ENCODE results near the gene SHROOM4.

The SHROOM4 gene

DNA sequence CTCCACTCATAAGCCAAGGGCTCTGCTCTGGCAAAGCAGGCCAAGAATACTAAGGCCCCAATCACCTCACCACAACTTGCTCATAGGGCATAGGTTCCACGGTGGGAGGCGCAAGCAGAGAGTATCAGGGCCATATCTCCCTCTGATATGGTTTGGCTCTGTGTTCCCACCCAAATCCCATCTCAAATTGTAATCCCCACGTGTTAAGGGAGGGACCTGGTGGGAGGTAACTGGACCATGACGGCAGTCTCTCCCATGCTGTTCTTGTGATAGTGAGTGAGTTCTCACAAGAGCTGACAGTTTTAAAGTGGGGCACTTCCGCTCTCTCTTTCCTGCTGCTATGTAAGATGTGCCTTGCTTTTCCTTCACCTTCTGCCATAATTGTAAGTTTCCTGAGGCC lies 88.7 kb downstream of the SHROOM4 start:
- Histone ChIP-seq H3K27ac (ENCODE audit: low read depth, low read length) (no peak overlapping the region), H3K9me3 (ENCODE audit: low read length) (no peaks in the 10 kb centered on the region), H3K27me3 (ENCODE audit: control insufficient read depth in 1 of 2, insufficient read depth in 2 of 2, low read length in 2 of 2) (peaks cover 0 to 3% of the 10 kb centered on the region in 2 donors), H3K4me1 (ENCODE audit: insufficient read depth, low read length) (no peaks in the 10 kb centered on the region), H3K9ac (ENCODE audit: low read length) (no peak overlapping the region), H3K4me3 (ENCODE audit: low read depth in 1 of 2, low read length in 2 of 2) (no peak overlapping the region), H3K36me3 (ENCODE audit: insufficient read depth, low read length) (no peaks in the 10 kb centered on the region)

DNA sequence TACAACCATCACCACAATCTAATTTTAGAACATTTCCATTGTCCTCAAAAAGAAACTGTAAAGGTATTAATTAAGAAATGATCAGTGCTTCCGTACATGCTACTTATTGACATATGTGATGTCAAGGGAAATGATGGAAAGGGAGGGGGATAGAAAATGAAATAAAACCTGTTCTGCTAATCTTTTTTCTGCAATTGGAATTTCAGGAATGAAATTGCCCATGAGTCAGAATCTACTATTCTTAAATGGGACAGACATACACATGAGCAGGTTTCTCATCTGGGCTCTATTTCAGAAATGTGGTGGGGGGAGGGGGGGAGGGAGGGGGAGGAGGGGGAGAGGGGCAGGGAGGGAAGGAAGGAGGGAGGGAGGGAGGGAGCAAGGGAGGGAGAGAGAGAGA lies 91.0 kb downstream of the SHROOM4 start:
- Histone ChIP-seq H3K27me3 (ENCODE audit: control insufficient read depth in 1 of 2, insufficient read depth in 2 of 2, low read length in 2 of 2) (peaks cover 0 to 3% of the 10 kb centered on the region in 2 donors), H3K27ac (ENCODE audit: low read depth, low read length) (no peak overlapping the region)

DNA sequence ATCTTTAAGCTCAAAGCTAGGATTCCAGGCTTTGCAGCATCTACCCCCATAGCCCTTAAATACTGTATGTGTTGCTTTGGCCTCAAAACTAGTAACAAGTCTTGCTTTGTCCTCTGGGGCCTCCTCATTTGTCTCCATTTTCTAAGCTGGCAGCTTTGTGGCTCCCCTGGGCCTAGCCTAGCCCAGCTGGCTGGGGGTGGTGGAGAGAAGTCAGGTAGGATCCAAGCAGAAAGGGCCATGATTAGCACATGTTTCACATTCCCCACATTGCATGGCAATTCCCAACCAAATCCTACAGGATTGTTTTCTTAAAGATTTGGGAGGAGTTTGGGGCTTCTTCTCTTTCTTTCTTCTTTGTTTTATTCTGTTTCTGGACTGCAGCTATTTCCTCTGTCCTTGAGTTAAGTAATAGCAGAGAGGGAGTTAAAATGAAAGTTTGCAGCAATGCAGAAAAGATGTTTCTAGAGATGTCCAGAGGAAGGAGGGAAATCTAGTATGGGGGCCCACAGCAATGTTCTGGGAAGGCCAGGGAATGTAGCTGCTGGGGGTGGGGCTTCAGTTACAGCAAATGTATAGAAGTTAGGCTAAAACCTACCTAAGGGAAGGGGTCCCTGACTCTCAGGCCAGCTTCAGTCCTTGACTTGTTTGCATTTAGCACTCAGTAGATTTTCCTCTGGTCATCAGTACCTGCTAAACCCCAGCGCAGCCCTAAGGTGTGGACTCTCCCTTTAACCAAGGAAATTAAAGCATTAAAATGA lies 92.1 kb downstream of the SHROOM4 start:
- H3K27ac ChIP-seq (ENCODE audit: low read depth, low read length), result no peak overlapping the region
- H3K9me3 ChIP-seq (ENCODE audit: low read length), result no peaks in the 10 kb centered on the region
- no peaks in the 10 kb centered on the region for H3K36me3 ChIP-seq (ENCODE audit: insufficient read depth, low read length)
- H3K9ac ChIP-seq (ENCODE audit: low read length), result no peak overlapping the region
- no peaks in the 10 kb centered on the region for H3K4me1 ChIP-seq (ENCODE audit: insufficient read depth, low read length)
- no peak overlapping the region for H3K4me3 ChIP-seq (ENCODE audit: low read depth in 1 of 2, low read length in 2 of 2)
- H3K27me3 ChIP-seq (ENCODE audit: control insufficient read depth in 1 of 2, insufficient read depth in 2 of 2, low read length in 2 of 2), result peaks cover 0 to 3% of the 10 kb centered on the region in 2 donors

More for the DNA sequence above, 91.0 kb downstream of the SHROOM4 start:
- Histone ChIP-seq H3K36me3 (ENCODE audit: insufficient read depth, low read length) (no peaks in the 10 kb centered on the region), H3K4me1 (ENCODE audit: insufficient read depth, low read length) (no peaks in the 10 kb centered on the region), H3K9me3 (ENCODE audit: low read length) (no peaks in the 10 kb centered on the region), H3K4me3 (ENCODE audit: low read depth in 1 of 2, low read length in 2 of 2) (no peak overlapping the region), H3K9ac (ENCODE audit: low read length) (no peak overlapping the region)

DNA sequence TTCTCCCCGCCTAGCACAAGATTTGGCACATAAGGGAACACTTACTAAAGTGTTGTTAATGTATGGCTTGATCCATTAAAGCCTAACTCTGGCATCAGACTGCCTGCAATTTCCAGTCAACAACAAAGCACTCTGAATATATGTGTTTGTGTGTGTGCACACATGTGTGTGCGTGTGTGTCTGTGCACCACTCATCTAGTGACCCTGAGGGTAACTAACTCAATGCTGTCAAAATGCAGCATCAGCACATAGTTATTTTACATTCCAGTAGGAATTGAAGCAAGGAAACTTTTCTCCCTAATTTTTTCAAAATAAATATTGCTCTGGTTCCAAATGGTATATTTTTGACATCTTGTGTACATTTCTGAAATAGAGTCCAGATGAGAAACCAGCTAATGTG lies 94.4 kb downstream of the SHROOM4 start:
- no peak overlapping the region for H3K4me3 ChIP-seq (ENCODE audit: low read depth in 1 of 2, low read length in 2 of 2)
- H3K9ac ChIP-seq (ENCODE audit: low read length), result no peak overlapping the region
- H3K9me3 ChIP-seq (ENCODE audit: low read length), result no peaks in the 10 kb centered on the region
- no peaks in the 10 kb centered on the region for H3K27me3 ChIP-seq (ENCODE audit: control insufficient read depth in 1 of 2, insufficient read depth in 2 of 2, low read length in 2 of 2)
- H3K4me1 ChIP-seq (ENCODE audit: insufficient read depth, low read length), result no peaks in the 10 kb centered on the region
- no peak overlapping the region for H3K27ac ChIP-seq (ENCODE audit: low read depth, low read length)
- no peaks in the 10 kb centered on the region for H3K36me3 ChIP-seq (ENCODE audit: insufficient read depth, low read length)

DNA sequence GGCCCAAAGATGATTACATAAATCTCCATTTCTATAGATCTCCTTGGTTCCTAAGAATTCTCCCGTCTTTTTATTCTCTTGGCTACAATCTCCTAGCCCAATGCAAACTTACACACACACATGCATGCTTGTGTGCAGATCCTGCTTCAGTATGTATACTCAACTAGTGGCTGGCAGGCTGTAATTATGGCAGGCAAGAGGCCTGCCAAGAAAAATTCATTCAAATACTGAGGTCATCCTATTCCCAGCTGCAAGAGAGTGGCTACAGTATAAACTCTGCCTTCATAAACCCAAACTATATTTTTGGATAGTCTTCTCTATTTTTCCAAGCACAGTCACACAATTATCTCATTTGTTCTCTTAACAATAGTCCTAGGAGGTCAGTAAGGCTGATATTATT lies 95.2 kb downstream of the SHROOM4 start:
- H3K27me3 ChIP-seq (ENCODE audit: control insufficient read depth in 1 of 2, insufficient read depth in 2 of 2, low read length in 2 of 2), result no peaks in the 10 kb centered on the region
- no peak overlapping the region for H3K27ac ChIP-seq (ENCODE audit: low read depth, low read length)
- no peak overlapping the region for H3K4me3 ChIP-seq (ENCODE audit: low read depth in 1 of 2, low read length in 2 of 2)
- H3K9ac ChIP-seq (ENCODE audit: low read length), result no peak overlapping the region
- no peaks in the 10 kb centered on the region for H3K4me1 ChIP-seq (ENCODE audit: insufficient read depth, low read length)
- H3K36me3 ChIP-seq (ENCODE audit: insufficient read depth, low read length), result no peaks in the 10 kb centered on the region
- H3K9me3 ChIP-seq (ENCODE audit: low read length), result no peaks in the 10 kb centered on the region

DNA sequence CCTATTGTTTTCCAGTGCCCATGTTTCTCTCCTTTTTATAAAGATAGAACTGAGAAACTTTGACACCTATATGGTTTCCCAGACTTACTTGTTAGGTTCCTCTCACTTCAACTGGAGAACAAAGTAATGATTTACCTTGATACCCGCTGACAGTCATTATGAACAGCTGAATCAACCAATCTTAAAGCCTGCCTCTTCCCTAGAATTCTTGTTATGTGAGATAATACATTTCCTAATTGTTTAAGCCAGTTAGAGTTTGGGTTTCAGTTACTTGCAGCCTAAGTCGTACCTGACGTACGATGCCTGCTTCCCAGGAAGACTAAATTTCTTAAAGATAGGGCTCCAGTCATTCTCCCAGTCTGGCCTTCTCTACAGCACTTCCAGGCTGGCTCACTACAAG lies 97.3 kb downstream of the SHROOM4 start:
- no peaks in the 10 kb centered on the region for H3K27me3 ChIP-seq (ENCODE audit: control insufficient read depth in 1 of 2, insufficient read depth in 2 of 2, low read length in 2 of 2)
- no peaks in the 10 kb centered on the region for H3K4me1 ChIP-seq (ENCODE audit: insufficient read depth, low read length)
- no peak overlapping the region for H3K4me3 ChIP-seq (ENCODE audit: low read depth in 1 of 2, low read length in 2 of 2)
- H3K36me3 ChIP-seq (ENCODE audit: insufficient read depth, low read length), result no peaks in the 10 kb centered on the region
- no peaks in the 10 kb centered on the region for H3K9me3 ChIP-seq (ENCODE audit: low read length)
- H3K9ac ChIP-seq (ENCODE audit: low read length), result no peak overlapping the region
- H3K27ac ChIP-seq (ENCODE audit: low read depth, low read length), result no peak overlapping the region

DNA sequence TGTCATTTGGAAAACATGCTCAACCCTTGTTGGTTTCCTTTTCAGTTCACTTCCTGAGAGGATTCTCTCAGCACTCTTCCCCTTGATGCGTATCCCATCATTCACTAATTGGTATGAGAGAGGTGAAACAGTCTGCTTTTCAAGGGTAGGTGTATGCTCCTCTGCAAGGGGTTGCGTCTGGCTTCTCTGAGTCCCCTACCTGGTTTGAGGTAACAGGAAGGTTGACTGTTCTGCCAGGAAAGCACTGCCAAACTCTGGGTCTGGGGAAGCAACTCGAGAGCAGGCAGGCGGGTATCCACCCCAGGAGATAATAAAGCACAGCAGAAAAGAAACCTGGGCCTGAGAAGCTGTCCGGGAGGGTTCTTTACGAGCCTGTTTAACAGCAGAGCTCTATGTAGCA lies 101.2 kb downstream of the SHROOM4 start:
- no peaks in the 10 kb centered on the region for H3K9me3 ChIP-seq (ENCODE audit: low read length)
- no peaks in the 10 kb centered on the region for H3K27me3 ChIP-seq (ENCODE audit: control insufficient read depth in 1 of 2, insufficient read depth in 2 of 2, low read length in 2 of 2)
- H3K27ac ChIP-seq (ENCODE audit: low read depth, low read length), result no peak overlapping the region
- no peaks in the 10 kb centered on the region for H3K36me3 ChIP-seq (ENCODE audit: insufficient read depth, low read length)
- H3K4me1 ChIP-seq (ENCODE audit: insufficient read depth, low read length), result peaks cover 5% of the 10 kb centered on the region
- no peak overlapping the region for H3K9ac ChIP-seq (ENCODE audit: low read length)
- no peak overlapping the region for H3K4me3 ChIP-seq (ENCODE audit: low read depth in 1 of 2, low read length in 2 of 2)

DNA sequence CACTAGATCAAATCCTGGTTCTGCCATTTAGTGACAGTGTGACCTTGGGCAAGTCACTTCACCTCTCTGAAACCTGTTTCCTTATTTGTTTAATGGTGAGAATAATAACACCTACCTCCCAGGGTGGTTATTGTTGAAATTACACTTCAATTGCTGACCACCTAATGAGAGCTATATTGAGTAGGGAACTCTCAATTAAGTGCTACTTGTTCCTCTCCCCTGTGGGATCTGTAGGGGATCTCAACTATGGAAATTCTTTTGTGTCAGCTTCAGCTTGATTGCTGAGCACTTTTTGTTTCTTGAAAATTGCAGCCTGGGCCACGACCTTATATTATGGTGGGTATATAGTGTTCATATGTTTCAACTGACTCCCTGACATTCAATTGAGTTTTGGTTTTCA lies 102.1 kb downstream of the SHROOM4 start:
- no peaks in the 10 kb centered on the region for H3K27me3 ChIP-seq (ENCODE audit: control insufficient read depth in 1 of 2, insufficient read depth in 2 of 2, low read length in 2 of 2)

DNA sequence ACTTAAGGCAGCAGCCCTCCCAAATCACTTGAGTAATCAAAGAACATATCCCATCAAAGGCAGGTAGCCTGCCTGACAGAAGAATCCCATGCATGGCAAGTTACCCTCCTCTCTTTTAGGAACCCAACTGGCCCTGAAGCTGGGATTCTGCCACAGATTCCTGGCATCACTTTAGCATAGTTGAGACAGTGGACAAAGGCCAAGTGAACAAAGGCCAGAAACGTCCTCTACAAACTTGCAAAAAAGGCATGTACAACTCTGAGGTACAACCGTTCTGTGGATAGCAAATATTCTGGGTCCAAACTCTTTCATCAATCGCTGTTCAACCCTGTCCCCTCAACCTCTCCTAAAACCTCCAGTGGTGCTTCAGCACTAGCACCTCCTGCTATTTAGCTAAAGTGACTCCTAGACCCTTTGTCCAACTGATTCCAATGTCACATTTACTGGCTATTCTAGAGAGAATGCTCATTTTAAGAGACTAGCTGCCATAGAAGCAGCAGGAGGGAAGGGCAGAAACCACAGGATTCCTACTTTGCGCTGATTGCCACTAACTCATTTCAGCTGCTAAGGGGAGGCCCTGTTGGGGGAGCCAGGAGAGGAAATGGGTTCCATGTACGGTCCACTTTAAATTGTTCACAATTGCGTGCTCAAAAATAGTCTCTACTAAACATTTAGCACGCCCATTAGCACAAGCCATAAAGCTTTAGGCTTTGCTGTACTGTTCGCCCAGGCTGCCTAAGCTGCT lies 105.9 kb downstream of the SHROOM4 start:
- no peaks in the 10 kb centered on the region for H3K9me3 ChIP-seq (ENCODE audit: low read length)
- H3K27me3 ChIP-seq (ENCODE audit: control insufficient read depth in 1 of 2, insufficient read depth in 2 of 2, low read length in 2 of 2), result no peaks in the 10 kb centered on the region
- no peaks in the 10 kb centered on the region for H3K36me3 ChIP-seq (ENCODE audit: insufficient read depth, low read length)
- no peak overlapping the region for H3K9ac ChIP-seq (ENCODE audit: low read length)
- H3K4me1 ChIP-seq (ENCODE audit: insufficient read depth, low read length), result peaks cover 13% of the 10 kb centered on the region
- H3K4me3 ChIP-seq (ENCODE audit: low read depth in 1 of 2, low read length in 2 of 2), result no peak overlapping the region
- H3K27ac ChIP-seq (ENCODE audit: low read depth, low read length), result no peak overlapping the region

More for the DNA sequence above, 102.1 kb downstream of the SHROOM4 start:
- Histone ChIP-seq H3K36me3 (ENCODE audit: insufficient read depth, low read length) (no peaks in the 10 kb centered on the region), H3K9ac (ENCODE audit: low read length) (no peak overlapping the region), H3K4me3 (ENCODE audit: low read depth in 1 of 2, low read length in 2 of 2) (no peak overlapping the region), H3K27ac (ENCODE audit: low read depth, low read length) (no peak overlapping the region), H3K4me1 (ENCODE audit: insufficient read depth, low read length) (peaks cover 13% of the 10 kb centered on the region), H3K9me3 (ENCODE audit: low read length) (no peaks in the 10 kb centered on the region)

DNA sequence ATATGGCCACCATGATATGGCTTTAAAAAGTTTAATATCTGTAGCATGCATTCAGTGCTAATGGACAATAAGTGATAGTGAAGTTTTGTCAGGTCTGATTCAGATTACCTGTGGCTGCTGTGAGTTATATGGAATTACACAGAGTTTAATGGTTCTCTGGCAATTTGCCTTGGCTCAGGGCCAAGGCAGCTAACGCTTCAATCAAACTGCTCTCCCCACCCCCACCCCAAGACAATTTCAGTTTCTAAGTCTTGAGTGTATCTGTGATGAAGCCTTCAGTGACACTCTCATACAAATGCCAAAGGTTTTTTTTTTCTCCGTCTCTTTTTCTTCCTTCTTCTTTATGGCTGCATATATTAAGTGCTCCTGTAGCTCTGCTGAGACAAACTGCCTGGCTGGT lies 106.6 kb downstream of the SHROOM4 start:
- H3K27ac ChIP-seq (ENCODE audit: low read depth, low read length), result no peak overlapping the region
- peaks cover 13% of the 10 kb centered on the region for H3K4me1 ChIP-seq (ENCODE audit: insufficient read depth, low read length)
- H3K27me3 ChIP-seq (ENCODE audit: control insufficient read depth in 1 of 2, insufficient read depth in 2 of 2, low read length in 2 of 2), result no peaks in the 10 kb centered on the region
- H3K36me3 ChIP-seq (ENCODE audit: insufficient read depth, low read length), result no peaks in the 10 kb centered on the region
- H3K9me3 ChIP-seq (ENCODE audit: low read length), result no peaks in the 10 kb centered on the region
- no peak overlapping the region for H3K4me3 ChIP-seq (ENCODE audit: low read depth in 1 of 2, low read length in 2 of 2)
- no peak overlapping the region for H3K9ac ChIP-seq (ENCODE audit: low read length)

DNA sequence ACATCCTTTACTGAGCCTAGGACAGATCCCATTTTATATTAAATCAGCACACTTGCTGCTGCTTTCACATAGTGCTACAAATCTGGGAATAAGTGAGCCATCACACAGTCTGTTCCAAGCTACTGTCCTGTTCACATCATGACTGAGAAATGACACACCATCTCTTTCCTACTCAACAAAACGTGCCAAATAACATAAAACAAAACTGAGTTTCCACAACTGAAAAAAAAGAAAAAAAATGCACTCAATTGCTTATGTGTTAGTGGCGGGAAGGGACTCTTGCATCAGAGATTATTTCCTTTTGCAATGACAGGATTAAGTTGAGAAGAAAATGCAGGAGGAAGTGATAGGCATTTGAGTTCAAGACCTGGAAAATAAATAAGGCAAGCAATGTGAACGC lies 109.0 kb downstream of the SHROOM4 start:
- H3K4me3 ChIP-seq (ENCODE audit: low read depth in 1 of 2, low read length in 2 of 2), result no peak overlapping the region
- H3K27ac ChIP-seq (ENCODE audit: low read depth, low read length), result no peak overlapping the region
- no peaks in the 10 kb centered on the region for H3K9me3 ChIP-seq (ENCODE audit: low read length)
- H3K9ac ChIP-seq (ENCODE audit: low read length), result no peak overlapping the region
- no peaks in the 10 kb centered on the region for H3K36me3 ChIP-seq (ENCODE audit: insufficient read depth, low read length)
- H3K27me3 ChIP-seq (ENCODE audit: control insufficient read depth in 1 of 2, insufficient read depth in 2 of 2, low read length in 2 of 2), result peaks cover 0 to 6% of the 10 kb centered on the region in 2 donors
- peaks cover 13% of the 10 kb centered on the region for H3K4me1 ChIP-seq (ENCODE audit: insufficient read depth, low read length)

Data from muscle layer of colon (tissue), 2 donors.